GM21528 (cell line): ENCODE data around the gene GGTLC2.

Experiments used
- ATAC-seq: cut with Tn5 transposase; IDR thresholded peaks from one replicate; pipeline ENCODE4 v1.9.1; 2021; ENCODE audit warnings: mild to moderate bottlenecking, moderate library complexity; ENCODE audit not compliant: unreplicated experiment, low FRiP score

The GGTLC2 gene

GRCh38 chr22:22689621-22690345 lies 45.4 kb downstream of the GGTLC2 start:
- ATAC-seq, result no peak

- ATAC-seq, result no peak
These were observed 46.6 kb downstream of the GGTLC2 start for GRCh38 chr22:22691055-22691454.

- ATAC-seq, result no peak
These were observed 47.6 kb downstream of the GGTLC2 start for GRCh38 chr22:22691716-22692701.

- ATAC-seq, result no peak
These were observed 48.5 kb downstream of the GGTLC2 start for GRCh38 chr22:22692707-22693530.

GRCh38 chr22:22693531-22693884 lies 49.1 kb downstream of the GGTLC2 start:
- ATAC-seq, result no peak

GRCh38 chr22:22694106-22694505 lies 49.7 kb downstream of the GGTLC2 start:
- no peak for ATAC-seq

- no peak for ATAC-seq
These were observed 51.7 kb downstream of the GGTLC2 start for GRCh38 chr22:22696104-22696503.
